ENCODE measurements around the gene TPMT.

Gene TPMT

DNA sequence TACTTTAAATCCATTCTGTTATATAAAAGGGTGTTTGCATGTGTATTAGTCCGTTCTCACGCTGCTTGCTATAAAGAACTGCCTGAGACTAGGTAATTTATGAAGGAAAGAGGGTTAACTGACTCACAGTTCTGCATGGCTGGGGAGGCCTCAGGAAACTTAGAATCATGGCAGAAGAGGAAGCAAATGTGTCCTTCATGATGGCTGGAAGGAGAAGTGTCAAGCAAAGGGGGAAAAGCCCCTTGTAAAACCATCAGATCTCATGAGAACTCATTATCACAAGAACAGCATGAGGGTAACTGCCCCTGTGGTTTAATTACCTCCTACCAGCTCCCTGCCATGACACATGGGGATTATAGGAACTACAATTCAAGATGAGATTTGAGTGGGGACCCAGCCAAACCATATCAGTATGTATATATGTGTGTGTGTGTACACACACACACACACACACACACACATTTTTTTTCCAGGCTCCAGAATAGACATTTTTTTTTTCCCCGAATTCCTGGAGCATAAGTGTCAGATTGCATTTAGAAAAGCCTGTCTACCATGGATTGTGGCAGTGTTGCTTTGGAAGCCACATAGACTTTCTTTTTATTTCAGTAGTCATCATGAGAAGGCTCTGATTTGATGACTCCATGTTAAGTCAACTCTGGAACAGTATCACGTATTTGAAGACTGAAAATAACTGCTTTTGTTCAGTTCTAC lies 31.8 kb upstream of the TPMT start:
- no peaks in the 10 kb centered on the region for H3K9me3 Mint-ChIP-seq
- no peaks in the 10 kb centered on the region for H3K27me3 Mint-ChIP-seq (ENCODE audit: low read depth)
- TF ChIP-seq CTCF (IDR thresholded peaks at IDR 0.05; ENCODE audit: unreplicated experiment in 3 of 3): no peak
- H3K4me3 Mint-ChIP-seq: no peak overlapping the region
- peak overlapping the region in 1 of 3 experiments; percentile 27 for H3K27ac Mint-ChIP-seq
- H3K36me3 Mint-ChIP-seq (ENCODE audit: low read depth): peaks cover 17% of the 10 kb centered on the region
- peaks cover 17% of the 10 kb centered on the region for H3K4me1 Mint-ChIP-seq

DNA sequence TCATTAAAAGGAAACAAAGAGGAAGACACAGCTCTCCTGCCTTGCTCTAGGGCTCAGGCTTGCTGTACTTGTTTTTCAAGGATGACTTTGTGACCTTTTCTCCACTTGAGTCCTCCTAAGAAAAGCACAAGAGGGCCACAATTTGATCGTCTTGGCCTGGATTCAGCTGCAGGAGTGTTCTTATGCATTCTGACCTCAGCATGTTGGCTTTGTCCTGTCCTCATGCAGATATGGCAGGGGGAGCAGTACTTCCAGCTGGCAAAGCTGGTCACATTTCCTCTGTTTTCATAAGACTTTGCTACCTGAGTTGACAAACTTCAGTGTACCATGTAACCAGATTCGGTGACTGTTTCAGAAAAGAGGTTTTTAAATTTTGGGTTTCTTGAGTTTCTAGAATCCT lies 31.2 kb upstream of the TPMT start:
- H3K9me3 Mint-ChIP-seq: no peaks in the 10 kb centered on the region
- H3K4me1 Mint-ChIP-seq: peaks cover 17% of the 10 kb centered on the region
- TF ChIP-seq CTCF (IDR thresholded peaks at IDR 0.05; ENCODE audit: unreplicated experiment in 3 of 3): no peak
- H3K36me3 Mint-ChIP-seq (ENCODE audit: low read depth): peaks cover 10% of the 10 kb centered on the region
- H3K4me3 Mint-ChIP-seq: no peak overlapping the region
- peak overlapping the region in 1 of 3 experiments; percentile 27 for H3K27ac Mint-ChIP-seq
- no peaks in the 10 kb centered on the region for H3K27me3 Mint-ChIP-seq (ENCODE audit: low read depth)

GRCh38 chr6:18185624-18186023 lies 30.7 kb upstream of the TPMT start:
- Mint-ChIP-seq H3K9me3 (no peaks in the 10 kb centered on the region), H3K27ac (no peak overlapping the region)

DNA sequence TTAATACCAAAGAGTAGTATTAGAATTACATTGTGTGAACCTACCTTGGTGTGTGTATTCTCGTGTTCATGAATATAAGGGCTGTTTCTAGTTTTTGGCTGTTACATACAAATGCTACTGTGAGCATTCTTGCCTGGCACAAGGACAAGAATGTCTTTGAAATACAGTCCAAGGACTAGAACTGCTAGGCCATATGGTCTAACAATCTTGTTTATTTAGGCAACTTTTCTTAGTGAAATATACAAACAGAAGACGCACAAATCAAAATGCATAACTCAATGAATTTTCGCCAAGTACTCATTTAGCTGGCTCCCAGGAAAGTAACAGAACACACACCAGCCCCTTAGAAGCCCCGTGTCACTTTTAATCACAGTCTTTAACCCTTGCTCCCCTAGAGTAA lies 28.9 kb upstream of the TPMT start:
- Mint-ChIP-seq H3K4me1 (peaks cover 17% of the 10 kb centered on the region), H3K27ac (peak overlapping the region in 2 of 3 experiments; percentile 18 to 21), H3K36me3 (ENCODE audit: low read depth) (peaks cover 15% of the 10 kb centered on the region), H3K9me3 (no peaks in the 10 kb centered on the region), H3K4me3 (peak overlapping the region in 1 of 3 experiments; percentile 28), H3K27me3 (ENCODE audit: low read depth) (no peaks in the 10 kb centered on the region)
- no peak for TF ChIP-seq CTCF (IDR thresholded peaks at IDR 0.05; ENCODE audit: unreplicated experiment in 3 of 3)

More at GRCh38 chr6:18185624-18186023, 30.7 kb upstream of the TPMT start:
- no peaks in the 10 kb centered on the region for H3K27me3 Mint-ChIP-seq (ENCODE audit: low read depth)
- no peak for TF ChIP-seq CTCF (IDR thresholded peaks at IDR 0.05; ENCODE audit: unreplicated experiment in 3 of 3)
- peaks cover 9% of the 10 kb centered on the region for H3K36me3 Mint-ChIP-seq (ENCODE audit: low read depth)
- H3K4me1 Mint-ChIP-seq: peaks cover 17% of the 10 kb centered on the region
- no peak overlapping the region for H3K4me3 Mint-ChIP-seq

DNA sequence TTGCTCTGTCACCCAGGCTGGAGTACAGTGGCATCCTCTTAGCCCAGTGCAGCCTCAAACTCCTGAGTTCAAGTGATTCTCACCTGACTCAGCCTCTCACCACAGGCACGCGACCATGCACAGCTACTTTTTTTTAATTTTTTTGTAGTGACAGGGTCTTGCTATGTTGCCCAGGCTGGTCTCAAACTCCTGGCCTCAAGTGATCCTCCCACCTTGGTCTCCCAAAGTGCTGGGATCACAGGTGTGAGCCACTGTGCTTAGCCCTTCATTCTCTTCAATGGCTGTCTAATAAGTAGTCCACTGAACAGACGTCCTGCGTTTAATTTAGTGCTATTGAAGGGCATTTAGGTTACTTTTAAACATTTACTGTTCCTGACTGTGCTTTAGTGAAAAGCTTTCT lies 27.7 kb upstream of the TPMT start:
- Mint-ChIP-seq H3K4me1 (peaks cover 17% of the 10 kb centered on the region), H3K4me3 (no peak overlapping the region)

More for the DNA sequence above, 27.7 kb upstream of the TPMT start:
- Mint-ChIP-seq H3K36me3 (ENCODE audit: low read depth) (peaks cover 18% of the 10 kb centered on the region), H3K9me3 (no peaks in the 10 kb centered on the region), H3K27ac (no peak overlapping the region), H3K27me3 (ENCODE audit: low read depth) (no peaks in the 10 kb centered on the region)
- TF ChIP-seq CTCF (IDR thresholded peaks at IDR 0.05; ENCODE audit: unreplicated experiment in 3 of 3): no peak

Measured in nephron (organoid).